SW 1271 (cell line): ENCODE results near the gene XRCC4.
"Not testable (repeated sequence)": the region's sequence is repeated elsewhere in the genome, so short reads cannot be mapped to it uniquely, and the experiment has no call there.

Experiments
- DNase-seq, 2 experiments: peaks; one replicate each; lab custom pipeline; 2025; lab: John Stamatoyannopoulos, UW

XRCC4 gene

DNA sequence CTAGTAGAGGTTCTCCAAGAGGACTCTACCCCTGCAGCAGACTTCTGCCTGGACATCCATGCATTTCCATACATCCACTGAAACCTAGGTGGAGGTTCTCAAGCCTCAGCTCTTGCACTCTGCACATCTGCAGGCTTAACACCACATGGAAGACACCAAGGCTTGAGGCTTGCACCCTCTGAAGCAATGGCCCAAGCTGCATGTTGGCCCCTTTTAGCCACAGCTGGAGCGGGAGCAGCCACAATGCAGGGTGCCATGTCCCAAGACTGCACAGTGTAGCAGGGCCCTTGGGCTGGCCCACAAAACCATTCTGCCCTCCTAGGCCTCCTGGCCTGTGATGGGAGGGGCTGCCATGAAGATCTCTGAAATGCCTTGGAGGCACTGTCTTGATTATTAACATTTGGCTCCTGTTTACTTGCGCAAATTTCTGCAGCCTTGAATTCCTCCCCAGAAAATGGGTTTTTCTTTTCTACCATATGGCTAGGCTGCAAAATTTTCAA is 271.0 kb downstream of the XRCC4 start:
- no peak for DNase-seq

DNA sequence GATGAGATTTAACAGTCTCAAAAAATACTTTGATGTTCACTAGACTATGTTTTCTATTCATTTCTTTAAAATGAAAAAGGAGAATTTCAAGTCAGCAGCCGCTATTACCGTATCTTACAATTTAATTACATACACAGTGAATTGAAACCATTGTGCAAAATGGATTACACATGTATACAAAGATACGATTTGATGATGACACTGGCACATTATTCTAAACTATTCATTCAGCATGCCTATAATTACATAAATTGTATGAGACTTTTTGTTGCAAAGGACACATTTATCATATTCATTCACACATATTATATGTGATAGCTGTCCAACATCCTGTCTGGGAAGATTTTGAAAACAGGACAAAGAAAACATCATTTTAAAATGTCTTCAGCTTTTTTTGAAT is 275.9 kb downstream of the XRCC4 start:
- DNase-seq = no peak

DNA sequence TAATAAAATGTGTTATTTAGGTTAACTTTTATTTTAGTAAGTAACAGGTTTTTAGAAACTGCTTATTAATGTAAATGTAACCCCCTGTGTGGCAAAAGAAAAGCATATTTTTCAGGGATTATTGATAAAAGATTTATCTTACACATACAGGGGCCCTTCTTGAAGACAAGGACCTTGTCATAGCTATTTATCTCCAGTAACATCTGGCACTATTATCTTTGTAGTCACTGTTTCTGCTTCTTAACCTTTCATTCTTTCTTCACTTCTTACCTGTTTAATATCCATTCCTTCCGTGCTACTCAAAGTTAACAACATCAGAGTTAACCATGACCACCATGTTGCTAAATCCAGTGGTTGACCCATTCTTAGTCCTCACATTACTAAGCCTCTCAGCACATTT is 276.4 kb downstream of the XRCC4 start:
- DNase-seq = no peak

GRCh38 chr5:83354958-83355357 is 277.6 kb downstream of the XRCC4 start:
- DNase-seq = no peak

- not testable (repeated sequence) for DNase-seq
Measured at GRCh38 chr5:83355482-83356014, 278.2 kb downstream of the XRCC4 start.

DNA sequence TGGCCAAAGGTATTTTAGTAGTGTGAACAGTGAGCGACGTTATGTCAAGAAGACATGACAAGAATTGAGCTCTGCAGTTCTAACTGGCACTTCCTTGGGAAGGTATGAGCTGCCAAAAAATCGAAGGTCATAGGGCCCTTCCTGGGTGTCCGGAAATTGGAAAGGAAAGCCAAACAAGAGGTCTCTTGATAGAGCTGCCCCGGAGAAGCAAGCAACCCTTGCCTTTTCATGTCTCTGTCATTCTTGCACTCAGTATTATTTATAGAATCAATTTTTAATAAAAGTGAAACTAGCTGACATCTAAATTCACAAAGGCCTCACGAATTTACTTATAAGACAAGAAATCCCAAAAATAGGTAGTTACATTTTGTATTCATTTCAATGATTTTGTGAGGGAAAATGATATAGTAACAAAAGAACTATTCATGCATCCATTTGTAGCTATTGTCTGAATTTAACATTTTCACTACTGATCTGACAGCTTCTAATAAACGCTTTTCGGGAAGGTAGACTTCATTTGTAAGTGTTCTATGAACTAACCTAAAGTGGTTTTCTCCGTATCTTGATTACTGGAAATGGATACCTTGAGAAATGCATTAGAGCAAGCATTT is 280.4 kb downstream of the XRCC4 start:
- no peak for DNase-seq

DNA sequence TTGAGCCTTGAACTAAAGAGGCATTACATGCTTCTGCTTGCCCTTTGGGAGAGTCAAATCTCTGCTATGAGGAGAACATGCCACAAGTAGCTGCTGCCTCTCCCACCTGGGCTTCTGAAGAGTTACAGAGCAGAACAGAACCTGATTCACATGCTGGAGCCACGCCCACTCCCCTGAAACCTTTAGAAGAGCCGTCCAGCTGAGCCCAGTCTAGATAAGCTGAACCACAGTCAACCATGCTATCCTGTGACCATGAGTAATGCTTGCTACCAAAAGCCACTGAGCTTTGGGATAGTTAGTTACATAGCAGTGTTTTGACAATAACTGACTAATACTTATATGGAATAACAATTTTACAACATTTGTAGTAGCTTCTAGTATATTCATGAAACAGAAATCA is 283.2 kb downstream of the XRCC4 start:
- no peak for DNase-seq

- DNase-seq = no peak
Measured at GRCh38 chr5:83362526-83362925, 285.2 kb downstream of the XRCC4 start.

DNA sequence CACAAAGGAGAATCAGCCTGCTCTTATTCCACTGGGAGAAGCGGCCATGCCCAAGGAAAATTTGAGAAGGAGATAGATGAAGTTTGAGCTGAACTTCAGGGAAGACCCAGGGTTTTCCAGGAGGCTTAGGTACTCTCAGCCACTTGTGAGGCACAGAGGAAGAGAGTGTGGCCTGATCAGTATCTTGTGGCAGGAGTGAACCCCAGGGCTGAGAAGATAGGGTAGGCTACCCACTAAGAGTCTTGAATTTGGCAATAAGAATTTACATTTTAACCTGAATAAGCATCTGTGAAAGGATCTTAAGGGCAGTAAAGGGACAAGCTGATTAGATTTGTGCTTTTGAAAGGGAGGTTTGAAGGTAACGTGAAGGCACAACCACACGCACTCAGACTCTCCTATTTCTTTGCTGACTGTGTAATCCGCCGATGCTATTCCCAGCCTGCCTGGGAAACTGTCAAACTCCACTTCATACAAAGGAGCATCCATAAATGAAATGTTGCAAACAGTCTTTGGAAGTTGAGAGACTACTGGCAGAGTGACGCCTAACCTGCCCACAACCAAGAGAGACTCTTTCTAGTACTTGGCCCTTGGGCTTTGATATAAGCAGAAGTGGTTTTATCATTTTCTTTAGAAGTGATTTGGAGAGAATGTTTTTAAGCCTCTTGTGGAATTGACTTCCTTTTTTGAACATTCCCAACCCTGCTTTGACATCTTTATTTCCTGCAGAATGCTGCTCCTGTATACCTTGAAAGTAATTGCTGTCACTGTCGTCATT is 286.0 kb downstream of the XRCC4 start:
- DNase-seq = no peak

- no peak for DNase-seq
Measured at GRCh38 chr5:83363886-83364275, 286.5 kb downstream of the XRCC4 start.

DNA sequence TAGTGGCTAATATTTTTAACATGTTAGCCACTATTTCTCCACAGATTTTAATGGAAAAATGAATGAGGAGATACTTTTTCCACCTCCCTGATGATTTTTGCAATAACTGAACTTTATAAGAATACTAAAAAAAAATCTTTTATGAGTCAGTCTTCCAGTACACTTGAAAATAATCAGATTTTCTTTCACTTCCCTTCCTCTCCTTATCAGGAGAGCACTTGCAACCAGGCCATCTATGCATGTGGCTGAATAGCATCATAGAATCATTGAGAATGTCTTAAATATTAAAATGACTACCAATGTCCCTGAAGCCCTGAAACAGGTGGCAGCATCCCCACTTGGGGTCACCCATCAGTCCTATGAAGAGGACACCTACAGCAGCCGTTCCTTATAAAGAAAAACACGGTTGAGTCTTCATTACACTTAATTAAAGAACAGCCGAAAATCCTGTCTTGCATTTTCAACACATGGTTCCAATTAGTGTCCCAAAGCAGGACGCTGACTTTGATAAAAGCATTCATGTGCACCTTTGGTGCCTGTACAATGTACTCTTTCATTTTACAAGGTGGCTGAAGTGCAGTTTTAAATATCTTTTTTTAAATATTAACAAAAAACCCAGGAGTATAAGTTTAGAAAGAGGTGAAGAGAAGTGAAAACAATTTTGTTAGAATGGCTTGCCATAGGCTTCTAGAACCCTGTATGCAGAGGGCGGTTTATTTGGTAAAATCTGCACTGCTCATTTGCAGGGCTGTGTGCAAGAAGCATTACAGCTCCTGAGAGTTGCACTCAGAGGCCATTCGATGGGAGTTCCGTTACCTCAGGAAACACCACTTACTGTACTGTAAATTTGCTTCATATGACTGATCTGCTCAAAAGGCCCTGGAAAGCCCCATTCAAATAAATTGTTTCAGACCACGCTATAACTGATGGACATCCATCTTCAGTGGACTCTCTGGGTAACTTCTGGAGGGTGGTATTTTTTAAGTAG is 287.3 kb downstream of the XRCC4 start:
- no peak for DNase-seq

GRCh38 chr5:83368319-83368718 is 291.0 kb downstream of the XRCC4 start:
- no peak for DNase-seq

- no peak for DNase-seq
Measured at GRCh38 chr5:83368835-83369234, 291.5 kb downstream of the XRCC4 start.

GRCh38 chr5:83370957-83371356 is 293.6 kb downstream of the XRCC4 start:
- no peak for DNase-seq

DNA sequence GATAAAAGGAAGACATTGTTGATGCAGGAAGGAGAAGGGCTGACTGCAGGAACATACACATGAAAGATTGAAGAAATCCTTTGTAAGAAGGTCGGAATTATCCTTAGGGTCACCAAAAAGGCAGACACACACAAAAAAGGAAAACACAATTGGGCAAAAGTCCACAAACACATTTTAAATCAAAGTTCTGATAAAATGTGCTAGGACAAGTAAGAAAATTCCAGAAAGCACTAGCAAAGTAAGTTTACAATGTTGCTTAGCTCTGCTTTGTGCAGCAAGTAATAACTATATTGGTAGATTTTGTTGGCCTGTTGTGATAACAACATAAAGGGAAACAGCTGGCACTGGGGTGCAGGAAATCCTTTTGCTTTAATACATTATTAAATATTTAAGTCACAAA is 294.4 kb downstream of the XRCC4 start:
- no peak for DNase-seq

DNA sequence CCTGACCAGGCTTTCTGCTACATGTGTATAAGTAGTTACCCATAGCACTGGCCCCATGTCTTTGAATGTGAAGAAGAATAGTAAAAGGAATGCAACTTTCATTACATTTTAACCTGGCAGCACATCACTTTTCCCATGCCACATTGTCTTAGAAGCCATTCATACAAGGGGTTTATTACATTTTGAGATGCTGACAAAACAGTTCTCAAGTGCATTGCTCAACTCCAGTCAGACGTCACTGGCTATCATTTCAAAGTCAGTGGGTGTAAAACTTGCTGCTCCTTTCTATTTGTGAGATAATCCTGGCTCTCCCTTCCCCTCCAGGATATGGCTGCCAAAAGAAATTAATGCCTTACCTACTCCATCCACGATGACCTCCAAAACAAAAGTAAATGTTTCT is 297.2 kb downstream of the XRCC4 start:
- no peak for DNase-seq

DNA sequence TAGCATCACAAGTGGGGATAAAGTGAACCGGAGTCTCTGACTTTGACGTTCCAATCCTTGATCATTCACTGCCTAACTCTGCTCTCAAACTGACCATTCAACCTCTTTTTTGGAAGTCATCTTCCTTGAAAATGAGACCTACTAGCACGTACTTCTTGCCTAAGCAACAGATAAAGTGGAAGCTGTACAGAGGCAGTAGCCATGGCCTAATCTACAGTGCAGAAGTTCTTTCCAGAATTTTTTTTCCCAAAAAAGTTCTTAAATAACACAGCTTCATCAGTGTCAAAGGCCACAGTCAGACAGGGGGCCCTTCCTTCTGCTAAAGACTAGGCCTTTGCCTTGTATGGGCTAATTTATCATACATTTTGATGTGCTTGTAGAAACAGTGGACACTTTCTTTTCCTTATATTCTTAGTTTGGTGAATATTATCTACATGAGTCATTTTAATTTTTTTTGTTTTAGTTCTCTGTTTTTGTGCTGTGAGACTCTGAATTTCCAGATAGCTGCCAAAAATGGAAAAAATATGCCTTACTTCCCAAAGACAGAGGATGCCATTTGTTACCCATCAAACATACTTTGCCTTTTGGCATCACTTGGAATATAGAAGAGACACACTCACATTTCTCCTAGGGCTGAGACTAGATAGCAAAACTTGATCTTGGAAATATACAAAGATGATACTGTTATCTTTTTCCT is 297.9 kb downstream of the XRCC4 start:
- DNase-seq = no peak

DNA sequence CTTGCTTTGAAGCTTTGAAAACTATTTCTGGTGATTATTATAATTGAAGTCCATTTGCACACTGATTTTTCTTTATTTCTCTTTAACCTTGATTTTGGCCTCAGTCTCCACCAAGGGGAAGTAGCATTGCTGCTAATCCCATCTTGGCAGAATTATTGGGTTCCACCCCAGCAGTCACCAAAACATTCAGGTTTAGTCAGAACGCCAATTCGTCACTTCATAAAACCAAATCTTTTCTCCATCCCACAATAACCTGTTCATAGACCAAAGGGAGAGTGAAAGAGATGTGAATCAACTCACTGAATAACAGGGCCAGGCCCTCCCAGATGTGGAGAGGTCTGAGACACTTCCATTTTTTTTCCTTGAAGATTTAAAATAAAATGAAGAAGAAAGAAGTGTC is 299.1 kb downstream of the XRCC4 start:
- DNase-seq = no peak

DNA sequence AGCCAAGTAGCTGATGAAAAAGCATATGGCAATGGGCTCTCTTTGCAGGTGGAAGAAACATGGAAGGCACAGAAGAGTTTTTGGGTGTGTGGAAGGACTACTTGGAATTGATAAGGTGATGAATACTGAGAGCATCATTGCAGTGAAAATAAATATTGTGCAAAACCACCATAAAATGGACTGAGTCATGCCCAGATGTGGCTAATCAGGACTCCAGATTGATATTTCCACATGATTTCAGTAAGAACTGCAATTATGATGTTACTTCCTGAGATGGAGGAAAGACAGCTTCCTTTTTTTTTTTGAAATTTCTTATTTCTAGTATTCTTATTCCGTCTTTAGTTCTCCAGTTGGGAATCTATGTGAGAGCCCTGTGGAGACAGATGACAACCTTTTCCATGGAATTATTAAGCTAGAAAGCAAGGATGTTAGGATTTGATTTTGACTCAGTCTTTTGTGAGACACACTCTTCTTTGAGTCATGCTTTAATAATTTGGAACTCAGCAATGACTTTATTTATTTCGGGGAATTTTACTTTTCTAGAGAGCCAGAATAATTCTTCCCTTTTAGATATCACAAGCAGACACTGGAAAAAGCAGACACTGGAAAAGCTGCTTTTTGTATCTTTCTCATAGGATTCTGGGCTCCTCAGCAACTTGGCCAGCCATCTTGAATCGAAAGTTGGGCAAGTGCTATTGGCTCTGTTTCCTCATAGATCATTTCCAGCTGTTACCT is 300.0 kb downstream of the XRCC4 start:
- DNase-seq = no peak

DNA sequence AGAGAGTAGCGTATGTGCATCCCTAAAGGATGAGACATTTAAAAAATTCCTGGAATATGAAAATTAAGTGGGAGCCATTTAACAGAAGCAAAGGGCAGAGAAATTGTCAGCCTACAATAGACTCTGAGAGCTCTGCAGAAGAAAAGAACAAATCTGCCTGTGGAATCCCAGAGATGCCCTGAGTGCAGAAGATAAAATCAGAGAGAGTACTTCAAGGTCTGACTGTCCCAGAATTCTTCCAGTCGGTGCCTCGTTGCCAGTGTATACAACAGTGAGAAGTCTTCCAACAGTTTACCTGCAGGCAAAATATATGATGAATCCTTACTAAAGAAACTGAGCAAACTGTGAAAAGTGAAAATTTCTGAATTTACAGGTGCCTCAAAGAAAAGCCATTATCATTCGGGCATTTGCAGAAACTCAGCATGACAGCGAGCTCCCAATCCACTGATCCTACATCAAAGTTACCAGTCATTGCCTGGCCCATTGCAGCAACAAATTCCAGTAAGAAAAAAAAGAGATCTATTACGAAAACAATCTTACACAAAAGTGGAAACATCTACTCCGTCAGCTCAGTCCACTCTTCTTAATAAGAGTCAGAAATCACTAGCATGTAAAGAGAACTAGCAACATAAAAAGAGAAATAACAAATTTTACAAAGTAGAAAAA is 301.4 kb downstream of the XRCC4 start:
- DNase-seq = no peak
